Measurements from ENCODE around the gene ACOXL.

GRCh38 chr2:110904779-110905148, 172.4 kb downstream of the ACOXL start:
- TF ChIP-seq CTCF (IDR thresholded peaks at IDR 0.05) = no peak
- no peak for TF ChIP-seq POLR2A (IDR thresholded peaks at IDR 0.05)

Measured in ovary (tissue), 3 donors.